ENCODE data around the gene PREP. TPM values are rescaled to one million over a fixed set of nuclear protein-coding genes. Genes with fewer than 3 reads are reported as not detected.

Gene PREP
- total and polyA plus RNA-seq, 2 of the 8 experiments (the other 6 are each of a cell fraction or from before 2014, with no cell fraction given): 26.8 to 70.0 TPM

GRCh38 chr6:105269390-105269789 lies 133.5 kb downstream of the PREP start:
- H3K4me1 ChIP-seq (replicated peaks in 1 of 4; ENCODE audit: control insufficient read depth in 3 of 4, insufficient read depth in 4 of 4, low read length in 3 of 4): peaks cover 0 to 4% (median 3%) of the 10 kb centered on the region in 4 experiments; a peak in 3 of 7 replicates
- no peak overlapping the region for H2BK120ac ChIP-seq (replicated peaks; ENCODE audit: low read depth, low read length)
- no peak overlapping the region for H3K9ac ChIP-seq (replicated peaks in 1 of 4; ENCODE audit: extremely low read depth in 1 of 4, low read depth in 3 of 4, low read length in 3 of 4)
- no peak overlapping the region for H2BK20ac ChIP-seq (ENCODE audit: low read length)
- no peak overlapping the region for H2BK5ac ChIP-seq (ENCODE audit: low read depth, low read length)
- no peak overlapping the region for H3K18ac ChIP-seq (ENCODE audit: extremely low read depth, low read length)
- DNase-seq (ENCODE audit: low read depth in 1 of 2, low spot score in 2 of 2): no peak
- no peak overlapping the region for H3K23ac ChIP-seq (ENCODE audit: insufficient read length)
- no peak overlapping the region for H4K8ac ChIP-seq (ENCODE audit: extremely low read depth, insufficient read depth, low read length)
- H3K27ac ChIP-seq (ENCODE audit: low read depth, low read length): no peak overlapping the region
- H3K56ac ChIP-seq (replicated peaks; ENCODE audit: insufficient read length, low read depth, low read length): no peak overlapping the region
- H2AFZ ChIP-seq (ENCODE audit: low read length): no peak overlapping the region
- no peaks in the 10 kb centered on the region for H3K79me2 ChIP-seq (ENCODE audit: control insufficient read depth in 1 of 2, insufficient read depth in 2 of 2, low read length in 2 of 2)
- no peaks in the 10 kb centered on the region for H3K79me1 ChIP-seq (ENCODE audit: low read depth, low read length)
- no peaks in the 10 kb centered on the region for H3K23me2 ChIP-seq (ENCODE audit: low read depth, low read length)
- no peak overlapping the region for H3K4ac ChIP-seq (replicated peaks; ENCODE audit: insufficient read length, low read depth, low read length)
- no peaks in the 10 kb centered on the region for H4K20me1 ChIP-seq (replicated peaks in 1 of 2; ENCODE audit: control insufficient read depth in 1 of 2, insufficient read depth in 2 of 2, low read length in 2 of 2)
- H2BK12ac ChIP-seq (ENCODE audit: low read depth, low read length): no peak overlapping the region
- no peak overlapping the region for H3K14ac ChIP-seq (ENCODE audit: insufficient read length)
- CTCF ChIA-PET (ENCODE audit: partially characterized antibody): interaction anchor here (1.0 to 1.2 kb wide), 2 partner anchors 9 to 133 kb away, joined by 3 to 6 read pairs; no protein-coding TSS in a partner anchor
- FAIRE-seq: no peak
- no peak overlapping the region for H3K4me3 ChIP-seq (ENCODE audit: extremely low read depth in 1 of 4, insufficient read depth in 2 of 4, low read depth in 3 of 4, low read length in 4 of 4)
- TF ChIP-seq TCF12 (IDR thresholded peaks at IDR 0.05; ENCODE audit: low read depth, low read length): no peak
- no peak for TF ChIP-seq KDM5A (IDR thresholded peaks at IDR 0.05; ENCODE audit: low read length)
- TF ChIP-seq ZNF274 (IDR thresholded peaks at IDR 0.05; ENCODE audit: borderline replicate concordance, extremely low read depth, low read length): no peak
- no peak for TF ChIP-seq MAX (IDR thresholded peaks at IDR 0.05)
- no peak for TF ChIP-seq BCL11A (IDR thresholded peaks at IDR 0.05; ENCODE audit: low read depth in 2 of 2, low read length in 2 of 2)
- no peak for TF ChIP-seq SAP30 (IDR thresholded peaks at IDR 0.05; ENCODE audit: insufficient read depth, insufficient replicate concordance, low read length)
- TF ChIP-seq HDAC2 (IDR thresholded peaks at IDR 0.05; ENCODE audit: borderline replicate concordance in 1 of 2, low read depth in 2 of 2, low read length in 2 of 2): no peak
- no peak for TF ChIP-seq JUN (IDR thresholded peaks at IDR 0.05; ENCODE audit: low read depth, low read length)
- no peak for TF ChIP-seq GTF2F1 (IDR thresholded peaks at IDR 0.05; ENCODE audit: borderline replicate concordance, low read depth, low read length)
- TF ChIP-seq SP1 (IDR thresholded peaks at IDR 0.05; ENCODE audit: low read depth, low read length): no peak
- TF ChIP-seq NANOG (IDR thresholded peaks at IDR 0.05; ENCODE audit: insufficient read depth, low read depth, low read length, poor library complexity, severe bottlenecking): no peak
- TF ChIP-seq SP4 (IDR thresholded peaks at IDR 0.05; ENCODE audit: low read length): no peak
- no peak for TF ChIP-seq POLR2A (IDR thresholded peaks at IDR 0.05; ENCODE audit: control extremely low read depth in 1 of 2, low read depth in 2 of 2, low read length in 2 of 2)
- no peak overlapping the region for H2AK5ac ChIP-seq (ENCODE audit: low read depth, low read length)
- H4K5ac ChIP-seq (ENCODE audit: insufficient read length, low read depth, low read length): no peak overlapping the region
- no peaks in the 10 kb centered on the region for H3K9me3 ChIP-seq (ENCODE audit: insufficient read depth in 2 of 2, low read depth in 1 of 2, low read length in 1 of 2)
- WGBS, 2 experiments (ENCODE audit: extremely low coverage in 1 of 2, insufficient coverage in 1 of 2, insufficient read length in 1 of 2, insufficient replicate concordance in 2 of 2, low coverage in 1 of 2, low lambda C conversion rate in 2 of 2, missing lambda C conversion rate in 1 of 2): 95% methylated on average over 2 of the region's 2 CpGs; no CpG with 5 or more reads in 1 of the 2 experiments
- H3K27me3 ChIP-seq (replicated peaks in 1 of 4; ENCODE audit: control insufficient read depth in 3 of 4, extremely low read depth in 1 of 4, insufficient read depth in 3 of 4, low read length in 3 of 4): no peaks in the 10 kb centered on the region
- H3K36me3 ChIP-seq (ENCODE audit: control insufficient read depth in 2 of 4, insufficient read depth in 4 of 4, low read length in 3 of 4): no peaks in the 10 kb centered on the region
- no peak overlapping the region for H2BK15ac ChIP-seq (ENCODE audit: low read length)
- no peak overlapping the region for H4K91ac ChIP-seq (replicated peaks; ENCODE audit: insufficient read length, low read length)
- H3K4me2 ChIP-seq (ENCODE audit: insufficient read depth in 1 of 2, low read depth in 2 of 2, low read length in 2 of 2): no peak overlapping the region
- POLR2A ChIA-PET (ENCODE audit: partially characterized antibody): no interaction called here

All from H1 (cell line).